Mononuclear cell (primary cell): ENCODE data around the gene ZMPSTE24. TPM values are rescaled to one million over a fixed set of nuclear protein-coding genes. Genes with fewer than 3 reads are reported as not detected.

ENCODE experiments used
- H3K27me3 ChIP-seq: 2 replicates; pipeline ENCODE4 v1.6.0; 2011; ENCODE audit warnings: low read length, control low read depth; ENCODE audit not compliant: insufficient read depth
- H3K4me1 ChIP-seq: 2 replicates; pipeline ENCODE4 v1.5.1; 2011; ENCODE audit warnings: mild to moderate bottlenecking, low read length, control low read depth; ENCODE audit not compliant: insufficient read depth
- H3K4me3 ChIP-seq: 2 replicates; pipeline ENCODE4 v1.5.1; 2011; ENCODE audit warnings: mild to moderate bottlenecking, low read length, moderate library complexity
- H3K9me3 ChIP-seq: 2 replicates; pipeline ENCODE4 v1.5.1; 2011; ENCODE audit warnings: low read depth, mild to moderate bottlenecking, control low read depth, low read length
- total RNA-seq: library from RNA; depleted of rRNA; stranded (reverse); fragments of >200 nt; gene quantifications from one replicate; pipeline ENCODE4 v1.2.3, GENCODE V29; 2012

The ZMPSTE24 gene
- total RNA-seq, 1 donor: 17.2 TPM

GRCh38 chr1:40273547-40274166 is 15.6 kb downstream of the ZMPSTE24 start:
- no peak overlapping the region for H3K4me3 ChIP-seq
- H3K4me1 ChIP-seq: no peaks in the 10 kb centered on the region
- no peaks in the 10 kb centered on the region for H3K9me3 ChIP-seq
- H3K27me3 ChIP-seq: no peaks in the 10 kb centered on the region

GRCh38 chr1:40274331-40274730 is 16.3 kb downstream of the ZMPSTE24 start:
- Histone ChIP-seq H3K4me3 (no peak overlapping the region), H3K27me3 (no peaks in the 10 kb centered on the region), H3K4me1 (no peaks in the 10 kb centered on the region), H3K9me3 (no peaks in the 10 kb centered on the region)

GRCh38 chr1:40276122-40276521 is 18.1 kb downstream of the ZMPSTE24 start:
- Histone ChIP-seq H3K9me3 (no peaks in the 10 kb centered on the region), H3K4me3 (no peak overlapping the region), H3K4me1 (no peaks in the 10 kb centered on the region), H3K27me3 (no peaks in the 10 kb centered on the region)

GRCh38 chr1:40281853-40282252 is 23.8 kb downstream of the ZMPSTE24 start:
- H3K9me3 ChIP-seq: no peaks in the 10 kb centered on the region
- H3K4me3 ChIP-seq: no peak overlapping the region
- H3K27me3 ChIP-seq: no peaks in the 10 kb centered on the region
- H3K4me1 ChIP-seq: no peaks in the 10 kb centered on the region

- no peaks in the 10 kb centered on the region for H3K9me3 ChIP-seq
- no peaks in the 10 kb centered on the region for H3K27me3 ChIP-seq
- no peak overlapping the region for H3K4me3 ChIP-seq
- H3K4me1 ChIP-seq: no peaks in the 10 kb centered on the region
These were observed 33.3 kb downstream of the ZMPSTE24 start for GRCh38 chr1:40291293-40291692.

GRCh38 chr1:40299366-40300248 is 41.6 kb downstream of the ZMPSTE24 start:
- Histone ChIP-seq H3K4me3 (no peak overlapping the region), H3K27me3 (no peaks in the 10 kb centered on the region), H3K9me3 (no peaks in the 10 kb centered on the region), H3K4me1 (no peaks in the 10 kb centered on the region)

- no peaks in the 10 kb centered on the region for H3K9me3 ChIP-seq
- H3K4me1 ChIP-seq: no peaks in the 10 kb centered on the region
- H3K27me3 ChIP-seq: no peaks in the 10 kb centered on the region
- H3K4me3 ChIP-seq: no peak overlapping the region
These were observed 42.2 kb downstream of the ZMPSTE24 start for GRCh38 chr1:40300249-40300567.

- Histone ChIP-seq H3K4me1 (no peaks in the 10 kb centered on the region), H3K9me3 (no peaks in the 10 kb centered on the region), H3K4me3 (no peak overlapping the region), H3K27me3 (no peaks in the 10 kb centered on the region)
These were observed 42.6 kb downstream of the ZMPSTE24 start for GRCh38 chr1:40300651-40301050.

GRCh38 chr1:40301066-40301465 is 43.0 kb downstream of the ZMPSTE24 start:
- Histone ChIP-seq H3K9me3 (no peaks in the 10 kb centered on the region), H3K4me1 (no peaks in the 10 kb centered on the region), H3K4me3 (no peak overlapping the region), H3K27me3 (no peaks in the 10 kb centered on the region)

- no peaks in the 10 kb centered on the region for H3K9me3 ChIP-seq
- no peak overlapping the region for H3K4me3 ChIP-seq
- no peaks in the 10 kb centered on the region for H3K27me3 ChIP-seq
- no peaks in the 10 kb centered on the region for H3K4me1 ChIP-seq
These were observed 43.7 kb downstream of the ZMPSTE24 start for GRCh38 chr1:40301541-40302299.

- H3K9me3 ChIP-seq: no peaks in the 10 kb centered on the region
- H3K27me3 ChIP-seq: no peaks in the 10 kb centered on the region
- H3K4me3 ChIP-seq: no peak overlapping the region
- no peaks in the 10 kb centered on the region for H3K4me1 ChIP-seq
These were observed 44.4 kb downstream of the ZMPSTE24 start for GRCh38 chr1:40302475-40302874.

GRCh38 chr1:40303051-40303771 is 45.2 kb downstream of the ZMPSTE24 start:
- Histone ChIP-seq H3K4me3 (no peak overlapping the region), H3K27me3 (no peaks in the 10 kb centered on the region), H3K4me1 (no peaks in the 10 kb centered on the region), H3K9me3 (no peaks in the 10 kb centered on the region)

GRCh38 chr1:40303790-40304189 is 45.8 kb downstream of the ZMPSTE24 start:
- no peaks in the 10 kb centered on the region for H3K9me3 ChIP-seq
- no peaks in the 10 kb centered on the region for H3K4me1 ChIP-seq
- no peaks in the 10 kb centered on the region for H3K27me3 ChIP-seq
- H3K4me3 ChIP-seq: no peak overlapping the region

GRCh38 chr1:40305451-40305850 is 47.4 kb downstream of the ZMPSTE24 start:
- H3K27me3 ChIP-seq: no peaks in the 10 kb centered on the region
- no peaks in the 10 kb centered on the region for H3K9me3 ChIP-seq
- H3K4me1 ChIP-seq: no peaks in the 10 kb centered on the region
- H3K4me3 ChIP-seq: no peak overlapping the region

GRCh38 chr1:40305871-40306270 is 47.8 kb downstream of the ZMPSTE24 start:
- H3K4me1 ChIP-seq: no peaks in the 10 kb centered on the region

More at GRCh38 chr1:40305871-40306270, 47.8 kb downstream of the ZMPSTE24 start:
- no peak overlapping the region for H3K4me3 ChIP-seq
- no peaks in the 10 kb centered on the region for H3K27me3 ChIP-seq
- H3K9me3 ChIP-seq: no peaks in the 10 kb centered on the region
